Esophagus muscularis mucosa (tissue), 3 donors: ENCODE data around the gene DSCAML1.

Experiments used
- POLR2A ChIP-seq: fragments of 450-650 bp; IDR thresholded peaks from one replicate; pipeline ENCODE4 v1.6.1; 2017; ENCODE audit warnings: antibody characterized with exemption, moderate library complexity, mild to moderate bottlenecking, low read depth
- POLR2AphosphoS5 ChIP-seq, 2 donors: sonication (generic); formaldehyde crosslinking; IDR thresholded peaks; one replicate each; pipeline ENCODE4 v1.6.1; 2017; ENCODE audit warnings: antibody characterized with exemption in 2 of 2
- TF ChIP-seq, protein P1 (sequence below), 3 experiments: fragments of 200-600 bp in 2 of 3; fragments of 450-650 bp in 1 of 3; sonication (generic) in 2 of 3; IDR thresholded peaks; one replicate each; pipeline ENCODE4 v1.5.1; 2017 to 2019; ENCODE audit warnings: antibody characterized with exemption in 3 of 3, mild to moderate bottlenecking in 2 of 3, moderate library complexity in 1 of 3

GRCh38 chr11:117654281-117655255 lies 142.4 kb downstream of the DSCAML1 start:
- TF ChIP-seq POLR2A (no peak), POLR2AphosphoS5 (IDR thresholded peaks at IDR 0.05) (no peak)
- TF ChIP-seq, protein P1, sequence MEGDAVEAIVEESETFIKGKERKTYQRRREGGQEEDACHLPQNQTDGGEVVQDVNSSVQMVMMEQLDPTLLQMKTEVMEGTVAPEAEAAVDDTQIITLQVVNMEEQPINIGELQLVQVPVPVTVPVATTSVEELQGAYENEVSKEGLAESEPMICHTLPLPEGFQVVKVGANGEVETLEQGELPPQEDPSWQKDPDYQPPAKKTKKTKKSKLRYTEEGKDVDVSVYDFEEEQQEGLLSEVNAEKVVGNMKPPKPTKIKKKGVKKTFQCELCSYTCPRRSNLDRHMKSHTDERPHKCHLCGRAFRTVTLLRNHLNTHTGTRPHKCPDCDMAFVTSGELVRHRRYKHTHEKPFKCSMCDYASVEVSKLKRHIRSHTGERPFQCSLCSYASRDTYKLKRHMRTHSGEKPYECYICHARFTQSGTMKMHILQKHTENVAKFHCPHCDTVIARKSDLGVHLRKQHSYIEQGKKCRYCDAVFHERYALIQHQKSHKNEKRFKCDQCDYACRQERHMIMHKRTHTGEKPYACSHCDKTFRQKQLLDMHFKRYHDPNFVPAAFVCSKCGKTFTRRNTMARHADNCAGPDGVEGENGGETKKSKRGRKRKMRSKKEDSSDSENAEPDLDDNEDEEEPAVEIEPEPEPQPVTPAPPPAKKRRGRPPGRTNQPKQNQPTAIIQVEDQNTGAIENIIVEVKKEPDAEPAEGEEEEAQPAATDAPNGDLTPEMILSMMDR (IDR thresholded peaks at IDR 0.05): no peak
